ENCODE data around the gene ARMC7. TPM values are rescaled to one million over a fixed set of nuclear protein-coding genes. Genes with fewer than 3 reads are reported as not detected.

ARMC7 gene
- total and polyA plus RNA-seq, 2 of the 4 experiments (the other 2 are of a cell fraction) = 1.8 to 6.9 TPM

DNA sequence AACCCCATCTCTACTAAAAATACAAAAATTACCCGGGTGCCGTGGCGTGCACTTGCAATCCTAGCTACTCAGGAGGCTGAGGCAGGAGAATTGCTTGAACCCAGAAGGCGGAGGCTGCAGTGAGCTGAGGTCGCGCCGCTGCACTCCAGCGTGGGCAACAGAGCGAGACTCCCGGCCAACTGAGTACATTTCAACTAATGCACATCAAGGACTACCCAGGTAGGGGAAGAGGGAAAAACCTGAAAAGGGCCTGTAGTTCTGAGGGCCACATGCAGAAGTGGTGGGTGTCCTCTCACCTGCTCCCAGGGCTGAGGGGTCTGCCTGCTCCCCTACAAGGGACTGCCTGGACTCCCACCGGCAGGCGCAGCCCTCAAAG is 22.6 kb upstream of the ARMC7 start:
- peak overlapping the region; percentile 83 for H2AK5ac ChIP-seq (ENCODE audit: low read depth, low read length)
- H3K27ac ChIP-seq (ENCODE audit: insufficient read depth, low read length) = peak overlapping the region; percentile 64
- peak overlapping the region; percentile 73 for H3K9ac ChIP-seq (ENCODE audit: low read depth, low read length)
- WGBS, 2 experiments (ENCODE audit: extremely low coverage in 2 of 2, insufficient read length in 1 of 2) = 93% methylated on average over 3 of the region's 12 CpGs; no CpG with 5 or more reads in 1 of the 2 experiments
- H3K23ac ChIP-seq (ENCODE audit: low read depth, low read length) = peak overlapping the region; percentile 97; the same call in 1 of the 2 replicates
- peak overlapping the region; percentile 31; the same call in 1 of the 2 replicates for H3K18ac ChIP-seq (ENCODE audit: low read depth, low read length)
- H2BK20ac ChIP-seq (ENCODE audit: low read depth, low read length) = peak overlapping the region; percentile 34; the same call in 1 of the 2 replicates
- TF ChIP-seq FOS (IDR thresholded peaks at IDR 0.05; ENCODE audit: low read depth, low read length) (no peak), POLR2A (IDR thresholded peaks at IDR 0.05; ENCODE audit: low read depth, low read length) (no peak), MAZ (IDR thresholded peaks at IDR 0.05; ENCODE audit: borderline replicate concordance, low read depth, low read length) (no peak), BHLHE40 (IDR thresholded peaks at IDR 0.05; ENCODE audit: low read depth, low read length) (no peak), SMC3 (IDR thresholded peaks at IDR 0.05; ENCODE audit: low read depth, low read length) (no peak), MAFK (IDR thresholded peaks at IDR 0.05; ENCODE audit: low read depth, low read length) (no peak), RCOR1 (IDR thresholded peaks at IDR 0.05; ENCODE audit: insufficient replicate concordance, low read length) (no peak)
- TF ChIP-seq, protein P1, sequence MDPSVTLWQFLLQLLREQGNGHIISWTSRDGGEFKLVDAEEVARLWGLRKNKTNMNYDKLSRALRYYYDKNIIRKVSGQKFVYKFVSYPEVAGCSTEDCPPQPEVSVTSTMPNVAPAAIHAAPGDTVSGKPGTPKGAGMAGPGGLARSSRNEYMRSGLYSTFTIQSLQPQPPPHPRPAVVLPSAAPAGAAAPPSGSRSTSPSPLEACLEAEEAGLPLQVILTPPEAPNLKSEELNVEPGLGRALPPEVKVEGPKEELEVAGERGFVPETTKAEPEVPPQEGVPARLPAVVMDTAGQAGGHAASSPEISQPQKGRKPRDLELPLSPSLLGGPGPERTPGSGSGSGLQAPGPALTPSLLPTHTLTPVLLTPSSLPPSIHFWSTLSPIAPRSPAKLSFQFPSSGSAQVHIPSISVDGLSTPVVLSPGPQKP (IDR thresholded peaks at IDR 0.05; ENCODE audit: borderline replicate concordance, low read depth, low read length) = no peak
- H2AFZ ChIP-seq (replicated peaks; ENCODE audit: low read length, poor library complexity) = peak overlapping the region; percentile 99
- peak overlapping the region; percentile 99 for H3K4ac ChIP-seq (ENCODE audit: low read depth, low read length)
- H3K27me3 ChIP-seq (ENCODE audit: control insufficient read depth, insufficient read depth, low read length) = no peaks in the 10 kb centered on the region
- peak overlapping the region; percentile 37 for H3K4me3 ChIP-seq (ENCODE audit: insufficient read depth, low read depth, low read length)
- DNase-seq (no peak), ATAC-seq (ENCODE audit: low read depth) (no peak)
- H4K91ac ChIP-seq (ENCODE audit: insufficient read depth, low read depth, low read length) = peak overlapping the region; percentile 100
- peak overlapping the region; percentile 94 to 100 for H4K8ac ChIP-seq (ENCODE audit: low read depth in 2 of 2, low read length in 2 of 2)
- CTCF ChIA-PET = no interaction called here
- H4K20me1 ChIP-seq (ENCODE audit: insufficient read depth, low read length) = no peaks in the 10 kb centered on the region
- no TSS peak for BruUV-seq (replicated peaks)
- peak overlapping the region; percentile 74; the same call in 1 of the 3 replicates for H2BK15ac ChIP-seq (ENCODE audit: low read depth, low read length)
- H3K56ac ChIP-seq (ENCODE audit: extremely low read depth, insufficient read depth, low read length) = peak overlapping the region; percentile 72; the same call in 1 of the 2 replicates
- peaks cover 18% of the 10 kb centered on the region for H3K4me1 ChIP-seq (ENCODE audit: control insufficient read depth, insufficient read depth, low read length)
- H2BK120ac ChIP-seq (ENCODE audit: low read depth, low read length) = peak overlapping the region; percentile 90
- H3K9me3 ChIP-seq (ENCODE audit: control insufficient read depth, insufficient read depth, low read length) = no peaks in the 10 kb centered on the region
- POLR2A ChIA-PET (ENCODE audit: unreplicated experiment) = no interaction called here
- peak overlapping the region; percentile 99 for H2AK9ac ChIP-seq (replicated peaks; ENCODE audit: low read depth, low read length, poor library complexity)
- dilution Hi-C loops (cut with HindIII; ENCODE audit: low sequenced_read_pairs, unreplicated experiment) = no loop called here
- H4K5ac ChIP-seq (ENCODE audit: low read depth, low read length) = peak overlapping the region; percentile 86
- peaks cover 0 to 24% of the 10 kb centered on the region in 2 experiments; a peak in 3 of 4 replicates for H3K79me1 ChIP-seq (ENCODE audit: low read depth in 1 of 2, low read length in 2 of 2)
- peak overlapping the region; percentile 100 for H3K14ac ChIP-seq (replicated peaks; ENCODE audit: low read depth, low read length)
- no peaks in the 10 kb centered on the region for H3K36me3 ChIP-seq (ENCODE audit: control insufficient read depth, insufficient read depth, low read length)
- peaks cover 15% of the 10 kb centered on the region for H3K9me1 ChIP-seq (ENCODE audit: insufficient read depth, low read length)
- intact Hi-C loops (cut with micrococcal nuclease) = no loop called here
- in situ Hi-C loops (cut with MboI; ENCODE audit: low sequenced_read_pairs) = no loop called here
- peak overlapping the region; percentile 51 for H3K4me2 ChIP-seq (ENCODE audit: low read depth, low read length)
- H2BK5ac ChIP-seq (ENCODE audit: low read depth, low read length, poor library complexity, severe bottlenecking) = peak overlapping the region; percentile 40
